Osteoblast (primary cell): ENCODE results near the gene GRHL3. TPM values are rescaled to one million over a fixed set of nuclear protein-coding genes. Genes with fewer than 3 reads are reported as not detected.

Source experiments
- DNase-seq: peaks from one replicate; pipeline ENCODE4 v3.0.0; 2011; ENCODE audit warnings: low spot score, mixed read lengths; ENCODE audit not compliant: insufficient read length; ENCODE audit errors: missing footprints
- H2AFZ ChIP-seq: 2 replicates; pipeline ENCODE4 v1.6.0; 2011; ENCODE audit warnings: mild to moderate bottlenecking, low read length
- H3K27ac ChIP-seq: 2 replicates; pipeline ENCODE4 v1.5.1; 2011; ENCODE audit warnings: mild to moderate bottlenecking, low read depth, low read length, moderate library complexity
- H3K27me3 ChIP-seq: 2 replicates; pipeline ENCODE4 v1.6.0; 2012; ENCODE audit warnings: mild to moderate bottlenecking, control low read depth, inconsistent platforms, low read length, moderate library complexity; ENCODE audit not compliant: insufficient read depth
- H3K36me3 ChIP-seq: 2 replicates; pipeline ENCODE4 v1.5.1; 2011; ENCODE audit warnings: mild to moderate bottlenecking, low read length, control low read depth, moderate library complexity; ENCODE audit not compliant: insufficient read depth
- H3K4me1 ChIP-seq: 2 replicates; pipeline ENCODE4 v1.5.1; 2011; ENCODE audit warnings: mild to moderate bottlenecking, low read length, control low read depth, moderate library complexity; ENCODE audit not compliant: insufficient read depth
- H3K4me2 ChIP-seq: 2 replicates; pipeline ENCODE4 v1.6.0; 2011; ENCODE audit warnings: mild to moderate bottlenecking, low read length; ENCODE audit not compliant: insufficient read depth
- H3K4me3 ChIP-seq: fragments of 200-600 bp; sonication (generic); 3 replicates; pipeline ENCODE4 v1.5.1; 2012; ENCODE audit warnings: mild to moderate bottlenecking, low read length, inconsistent platforms; ENCODE audit not compliant: insufficient read depth
- H3K79me2 ChIP-seq: 2 replicates; pipeline ENCODE4 v1.6.0; 2012; ENCODE audit warnings: mild to moderate bottlenecking, low read length, control low read depth, inconsistent platforms; ENCODE audit not compliant: insufficient read depth
- H3K9me3 ChIP-seq: 2 replicates; pipeline ENCODE4 v1.5.1; 2011; ENCODE audit warnings: low read depth, low read length, control low read depth
- H4K20me1 ChIP-seq: 2 replicates; pipeline ENCODE4 v1.6.0; 2012; ENCODE audit warnings: mild to moderate bottlenecking, low read length, control low read depth; ENCODE audit not compliant: insufficient read depth
- CTCF ChIP-seq: IDR thresholded peaks from 2 replicates; pipeline ENCODE4 v1.5.1; 2011; ENCODE audit warnings: mild to moderate bottlenecking, low read depth, low read length, moderate library complexity; ENCODE audit errors: extremely low read depth
- total RNA-seq: library from RNA; depleted of rRNA; stranded (reverse); fragments of >200 nt; gene quantifications from 2 replicates; pipeline ENCODE4 v1.2.3, GENCODE V29; 2012

GRHL3 gene
- total RNA-seq, 1 donor, result not detected

- H3K4me1 ChIP-seq, result peaks cover 25% of the 10 kb centered on the region
- TF ChIP-seq CTCF, result no peak
- DNase-seq, result no peak
- no peak overlapping the region for H3K4me2 ChIP-seq
- H3K27ac ChIP-seq, result no peak overlapping the region
- H2AFZ ChIP-seq, result no peak overlapping the region
- H3K36me3 ChIP-seq, result no peaks in the 10 kb centered on the region
- H4K20me1 ChIP-seq, result no peaks in the 10 kb centered on the region
- H3K79me2 ChIP-seq, result no peaks in the 10 kb centered on the region
- H3K4me3 ChIP-seq, result no peak overlapping the region
- H3K9me3 ChIP-seq, result no peaks in the 10 kb centered on the region
- peaks cover 23% of the 10 kb centered on the region for H3K27me3 ChIP-seq
These were observed 42.4 kb upstream of the GRHL3 start for GRCh38 chr1:24276791-24277190.

- Histone ChIP-seq H3K27ac (peak overlapping the region; percentile 15), H2AFZ (no peak overlapping the region), H3K27me3 (peaks cover 23% of the 10 kb centered on the region), H3K9me3 (no peaks in the 10 kb centered on the region), H3K4me1 (peaks cover 25% of the 10 kb centered on the region), H4K20me1 (no peaks in the 10 kb centered on the region), H3K79me2 (no peaks in the 10 kb centered on the region), H3K4me2 (peak overlapping the region; percentile 55), H3K36me3 (no peaks in the 10 kb centered on the region), H3K4me3 (peak overlapping the region; percentile 20)
- no peak for DNase-seq
- no peak for TF ChIP-seq CTCF
These were observed 41.6 kb upstream of the GRHL3 start for GRCh38 chr1:24277420-24278169.

- peaks cover 25% of the 10 kb centered on the region for H3K27me3 ChIP-seq
- no peaks in the 10 kb centered on the region for H3K9me3 ChIP-seq
- H3K4me2 ChIP-seq, result no peak overlapping the region
- no peak for TF ChIP-seq CTCF
- H3K79me2 ChIP-seq, result no peaks in the 10 kb centered on the region
- H3K36me3 ChIP-seq, result no peaks in the 10 kb centered on the region
- no peak for DNase-seq
- H4K20me1 ChIP-seq, result no peaks in the 10 kb centered on the region
- H3K4me3 ChIP-seq, result no peak overlapping the region
- H3K27ac ChIP-seq, result no peak overlapping the region
- H3K4me1 ChIP-seq, result peaks cover 28% of the 10 kb centered on the region
- no peak overlapping the region for H2AFZ ChIP-seq
These were observed 40.4 kb upstream of the GRHL3 start for GRCh38 chr1:24278726-24279125.

- Histone ChIP-seq H4K20me1 (no peaks in the 10 kb centered on the region), H3K4me2 (no peak overlapping the region), H3K4me3 (no peak overlapping the region), H3K27ac (no peak overlapping the region), H3K36me3 (no peaks in the 10 kb centered on the region), H3K4me1 (peaks cover 34% of the 10 kb centered on the region), H3K79me2 (no peaks in the 10 kb centered on the region), H3K27me3 (peaks cover 25% of the 10 kb centered on the region), H3K9me3 (no peaks in the 10 kb centered on the region), H2AFZ (no peak overlapping the region)
- TF ChIP-seq CTCF, result no peak
- DNase-seq, result no peak
These were observed 39.4 kb upstream of the GRHL3 start for GRCh38 chr1:24279590-24280232.
